ENCODE data around the gene IPMK. TPM values are rescaled to one million over a fixed set of nuclear protein-coding genes. Genes with fewer than 3 reads are reported as not detected.

IPMK gene
- total RNA-seq, 2 donors from 2014 or later: 10.4 to 34.6 TPM

GRCh38 chr10:58184120-58184670 is 83.5 kb downstream of the IPMK start:
- DNase-seq: no peak
- no peak overlapping the region for H3K4me3 ChIP-seq
- intact Hi-C loops (cut with DNase I): no loop called here

GRCh38 chr10:58180666-58181065 is 87.0 kb downstream of the IPMK start:
- TF ChIP-seq CTCF (IDR thresholded peaks at IDR 0.05): no peak
- Histone ChIP-seq H3K36me3 (no peaks in the 10 kb centered on the region), H3K4me1 (no peaks in the 10 kb centered on the region), H3K27ac (no peak overlapping the region), H3K9ac (ENCODE audit: low read depth in 2 of 2, low read length in 2 of 2) (no peak overlapping the region), H3K4me3 (no peak overlapping the region), H3K9me3 (no peaks in the 10 kb centered on the region), H3K27me3 (no peaks in the 10 kb centered on the region)
- no peak for DNase-seq
- intact Hi-C loops (cut with DNase I): no loop called here

More at GRCh38 chr10:58184120-58184670, 83.5 kb downstream of the IPMK start:
- no peaks in the 10 kb centered on the region for H3K36me3 ChIP-seq
- no peaks in the 10 kb centered on the region for H3K4me1 ChIP-seq
- no peak overlapping the region for H3K27ac ChIP-seq
- H3K9me3 ChIP-seq: no peaks in the 10 kb centered on the region
- no peak overlapping the region for H3K9ac ChIP-seq (ENCODE audit: low read depth in 2 of 2, low read length in 2 of 2)
- no peaks in the 10 kb centered on the region for H3K27me3 ChIP-seq
- TF ChIP-seq CTCF (IDR thresholded peaks at IDR 0.05): no peak

- intact Hi-C loops (cut with DNase I): loop anchor here (2.0 to 10.0 kb wide), 2 partner anchors 112 to 206 kb away; partner anchors contain the start of gene TFAM
- Histone ChIP-seq H3K4me3 (no peak overlapping the region), H3K27me3 (no peaks in the 10 kb centered on the region), H3K9me3 (no peaks in the 10 kb centered on the region), H3K9ac (ENCODE audit: low read depth in 2 of 2, low read length in 2 of 2) (no peak overlapping the region), H3K4me1 (no peaks in the 10 kb centered on the region), H3K36me3 (no peaks in the 10 kb centered on the region), H3K27ac (no peak overlapping the region)
- no peak for DNase-seq
- no peak for TF ChIP-seq CTCF (IDR thresholded peaks at IDR 0.05)
These were observed 88.5 kb downstream of the IPMK start for GRCh38 chr10:58179238-58179637.

GRCh38 chr10:58178811-58179210 is 88.9 kb downstream of the IPMK start:
- H3K27ac ChIP-seq: no peak overlapping the region
- TF ChIP-seq CTCF (IDR thresholded peaks at IDR 0.05): no peak
- DNase-seq: no peak
- no peaks in the 10 kb centered on the region for H3K27me3 ChIP-seq
- intact Hi-C loops (cut with DNase I): loop anchor here (2.0 to 10.0 kb wide), 2 partner anchors 112 to 206 kb away; partner anchors contain the start of gene TFAM
- no peak overlapping the region for H3K4me3 ChIP-seq
- no peaks in the 10 kb centered on the region for H3K9me3 ChIP-seq
- H3K4me1 ChIP-seq: no peaks in the 10 kb centered on the region
- H3K36me3 ChIP-seq: no peaks in the 10 kb centered on the region
- H3K9ac ChIP-seq (ENCODE audit: low read depth in 2 of 2, low read length in 2 of 2): no peak overlapping the region

GRCh38 chr10:58177362-58177947 is 90.2 kb downstream of the IPMK start:
- no peak overlapping the region for H3K4me3 ChIP-seq
- H3K27me3 ChIP-seq: no peaks in the 10 kb centered on the region
- peak; percentile 53 for TF ChIP-seq CTCF (IDR thresholded peaks at IDR 0.05)
- H3K9me3 ChIP-seq: no peaks in the 10 kb centered on the region
- intact Hi-C loops (cut with DNase I): loop anchor here (10.0 kb wide), 1 partner anchor 207 kb away; the partner anchor contains the start of gene TFAM
- DNase-seq: no peak
- H3K9ac ChIP-seq (ENCODE audit: low read depth in 2 of 2, low read length in 2 of 2): no peak overlapping the region
- H3K4me1 ChIP-seq: no peaks in the 10 kb centered on the region
- no peak overlapping the region for H3K27ac ChIP-seq
- H3K36me3 ChIP-seq: no peaks in the 10 kb centered on the region

Measured in colonic mucosa (tissue), 4 donors.